ENCODE measurements around the gene MLLT6. TPM values are rescaled to one million over a fixed set of nuclear protein-coding genes. Genes with fewer than 3 reads are reported as not detected.

The MLLT6 gene
- polyA plus RNA-seq, 1 donor = 81.8 TPM

DNA sequence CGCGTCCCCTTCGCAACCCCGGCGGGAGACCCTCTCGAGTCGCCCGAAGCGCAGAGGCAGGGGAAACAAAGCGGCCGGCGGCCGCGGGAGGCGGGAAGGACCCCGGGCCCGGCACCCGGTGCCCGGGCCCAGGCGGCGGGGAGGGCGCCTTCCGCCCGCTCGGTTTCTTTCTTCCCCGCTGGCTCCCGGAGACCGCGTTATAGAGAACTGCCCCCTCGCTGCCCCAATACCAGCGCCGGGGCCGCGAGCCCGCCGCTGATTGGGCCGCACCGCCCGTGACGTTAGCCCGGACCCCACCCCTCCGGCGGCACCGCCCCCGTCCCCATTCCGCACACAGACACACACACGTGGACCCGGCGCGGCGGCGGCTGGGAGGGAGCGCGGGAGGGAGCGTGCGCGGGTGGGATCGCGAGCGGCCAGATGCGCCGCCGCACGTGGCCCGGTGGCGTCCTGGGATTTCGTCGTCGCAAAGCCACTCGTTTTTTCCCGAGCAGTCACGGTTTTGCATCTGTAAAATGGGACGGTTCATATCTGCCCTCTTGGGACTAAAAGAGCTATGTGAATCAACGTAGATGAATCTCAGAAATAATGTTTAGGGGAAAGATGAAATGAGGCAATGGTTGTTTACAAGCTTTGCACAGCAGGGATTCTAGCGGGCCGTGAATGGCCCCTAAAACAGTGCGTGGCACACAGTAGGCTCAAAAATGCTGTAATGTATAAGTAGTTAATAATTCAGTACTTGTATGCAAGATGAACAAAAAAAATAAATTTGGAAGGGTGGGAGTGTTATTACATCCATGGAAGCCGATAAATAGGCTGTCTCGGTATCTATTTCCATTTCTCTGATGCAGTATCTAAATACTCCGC is 30.1 kb upstream of the MLLT6 start, which contains the start of gene EPOP:
TSS of gene EPOP (minus strand) at position 209 of the 867 bp plus-strand sequence. CDS start 462 bp downstream, outside the sequence.
- peak; percentile 78 for DNase-seq

DNA sequence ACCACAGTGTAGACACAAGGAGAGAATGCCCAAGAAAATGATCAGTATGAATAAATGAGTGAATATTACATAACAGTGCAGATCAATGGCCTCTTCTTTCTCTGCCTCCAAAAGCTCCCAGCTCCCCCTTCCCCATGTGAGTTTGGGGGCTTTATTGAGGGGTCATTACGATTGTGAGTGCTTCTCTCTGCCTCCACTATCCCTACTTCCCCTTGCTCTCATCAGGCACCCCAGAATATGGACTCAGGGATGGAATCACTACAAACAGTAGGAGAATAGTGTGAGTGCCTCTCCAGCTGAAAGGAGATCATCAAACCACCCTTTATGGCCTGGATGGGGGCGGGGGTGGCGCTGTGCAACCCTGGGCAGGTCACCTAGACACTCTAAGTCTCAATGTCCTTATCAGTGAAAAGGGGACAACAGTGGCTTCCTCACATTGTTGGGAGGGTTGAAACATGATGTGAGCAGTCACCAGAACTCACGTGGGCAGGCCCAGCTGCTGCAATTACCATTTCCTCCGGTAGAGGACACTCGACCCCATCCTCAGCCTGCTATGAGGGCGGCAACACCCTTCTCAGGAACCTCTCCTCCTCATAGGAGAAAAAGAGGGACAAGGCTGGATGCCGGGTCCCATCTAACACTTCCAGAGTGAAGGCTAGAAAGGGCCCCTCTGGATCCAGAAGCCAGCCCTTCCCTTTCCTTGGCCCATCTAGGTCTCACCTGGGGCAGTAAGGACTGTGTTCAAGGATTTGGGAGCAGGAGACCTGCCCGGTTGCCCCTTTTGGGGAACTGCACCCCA is 28.2 kb upstream of the MLLT6 start:
- peak; percentile 84 for DNase-seq

DNA sequence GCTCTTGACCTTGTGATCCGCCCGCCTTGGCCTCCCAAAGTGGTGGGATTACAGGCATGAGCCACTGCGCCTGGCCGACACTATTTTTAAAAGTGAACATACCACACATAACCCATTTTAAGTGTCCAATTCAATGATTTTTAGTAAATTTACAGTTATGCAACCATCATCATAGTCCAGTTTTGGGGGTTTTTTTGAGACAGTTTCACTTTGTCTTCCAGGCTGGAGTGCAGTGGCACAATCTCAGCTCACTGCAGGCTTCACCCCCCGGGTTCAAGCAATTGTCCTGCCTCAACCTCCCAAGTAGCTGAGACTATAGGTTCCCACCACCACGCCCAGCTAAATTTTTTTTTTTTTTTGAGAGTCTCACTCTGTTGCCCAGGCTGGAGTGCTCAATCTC is 27.3 kb upstream of the MLLT6 start:
- DNase-seq = no peak

DNA sequence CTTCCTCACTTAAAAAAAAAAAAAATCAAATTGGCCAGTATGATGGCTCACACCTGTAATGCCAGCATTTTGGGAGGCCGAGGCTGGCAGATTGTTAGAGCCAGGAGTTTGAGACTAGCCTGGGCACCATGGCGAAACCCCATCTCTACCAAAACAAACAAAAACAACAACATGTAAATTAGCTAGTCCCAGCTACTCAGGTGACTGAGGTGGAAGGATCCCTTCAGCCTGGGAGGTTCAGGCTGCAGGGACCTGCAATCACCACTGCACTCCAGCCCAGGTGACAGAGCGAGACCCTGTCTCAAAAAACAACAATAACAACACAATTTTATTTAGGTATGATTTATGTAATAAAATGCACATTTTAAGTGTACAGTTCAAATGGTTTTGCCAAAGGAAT is 24.0 kb upstream of the MLLT6 start:
- no peak for DNase-seq

DNA sequence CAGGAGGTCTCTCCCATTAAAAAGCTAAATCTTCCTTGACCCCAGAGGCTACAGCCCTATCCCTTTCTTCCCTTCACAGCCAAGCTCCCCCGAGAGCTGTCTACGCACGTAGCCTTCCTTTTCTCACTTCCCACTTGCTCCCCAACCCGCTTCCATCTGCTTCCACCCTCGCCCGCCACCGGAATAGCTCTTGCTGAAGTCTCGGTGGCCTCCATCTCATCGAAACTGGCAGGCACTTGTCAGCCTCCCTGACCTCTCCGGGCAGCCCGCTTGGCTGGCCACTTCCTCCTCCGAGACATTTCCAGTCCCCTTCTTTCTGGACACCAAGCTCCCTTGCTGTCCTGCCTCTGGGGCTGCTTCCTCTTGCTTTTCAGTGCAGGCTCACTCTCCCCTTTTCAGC is 19.6 kb upstream of the MLLT6 start:
- no peak for DNase-seq

DNA sequence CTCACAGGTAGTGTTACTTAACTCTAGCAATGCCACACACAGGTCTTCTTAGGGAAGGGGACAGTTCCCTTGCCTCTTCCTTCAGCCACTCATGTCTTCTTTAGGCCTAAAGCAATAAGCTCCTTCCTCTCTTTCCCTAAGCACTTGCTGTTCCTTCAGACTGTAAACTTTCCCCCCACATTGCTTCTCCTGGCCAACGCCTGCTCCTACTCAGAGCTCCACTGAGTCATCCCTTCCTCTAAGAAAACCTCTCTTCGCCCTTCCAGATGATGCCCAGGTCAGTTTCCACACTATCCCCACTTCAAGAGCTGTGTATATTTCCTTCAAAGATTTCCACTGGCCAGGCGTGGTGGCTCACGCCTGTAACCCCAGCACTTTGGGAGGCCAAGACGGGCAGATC is 17.8 kb upstream of the MLLT6 start:
- no peak for DNase-seq

DNA sequence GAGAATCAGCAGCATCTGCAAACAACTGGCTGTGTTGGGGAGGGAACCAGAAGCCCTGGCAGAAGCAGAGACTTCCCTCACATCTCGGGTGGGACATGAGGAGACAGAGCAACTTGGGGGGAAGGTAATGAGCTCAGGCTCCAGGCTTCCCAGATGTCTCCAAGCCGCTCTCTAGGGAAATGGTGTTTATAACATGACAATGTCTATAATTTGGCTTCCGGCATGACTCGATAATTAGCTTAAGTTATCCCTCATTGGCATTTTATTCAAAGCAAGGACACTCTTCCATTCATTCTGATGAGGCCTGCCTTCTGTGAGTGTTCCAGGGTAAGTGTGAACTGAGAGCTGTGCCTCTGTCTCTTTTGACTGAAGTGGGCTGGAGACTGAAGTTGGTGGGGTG is 14.7 kb upstream of the MLLT6 start:
- DNase-seq = no peak

DNA sequence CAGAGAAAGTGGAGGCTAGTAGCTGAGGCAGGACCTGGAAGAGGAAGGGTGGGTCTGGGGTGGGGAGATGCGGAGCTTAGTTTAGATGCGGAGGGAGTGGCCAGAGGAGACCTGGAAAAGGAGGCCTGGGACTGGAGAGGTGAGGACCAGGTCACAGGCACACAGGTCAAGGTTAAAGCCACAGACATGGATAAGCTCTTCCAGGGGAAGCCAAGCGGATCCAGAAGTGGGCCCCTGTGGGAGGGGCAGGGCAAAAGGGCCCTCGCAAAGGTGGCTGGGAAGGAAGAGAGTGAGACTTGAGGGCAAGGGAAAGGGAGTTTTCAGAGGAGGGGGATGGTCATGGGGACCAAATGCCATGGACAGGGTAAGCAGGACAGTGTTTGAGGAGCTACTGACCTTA is 13.9 kb upstream of the MLLT6 start:
- no peak for DNase-seq

DNA sequence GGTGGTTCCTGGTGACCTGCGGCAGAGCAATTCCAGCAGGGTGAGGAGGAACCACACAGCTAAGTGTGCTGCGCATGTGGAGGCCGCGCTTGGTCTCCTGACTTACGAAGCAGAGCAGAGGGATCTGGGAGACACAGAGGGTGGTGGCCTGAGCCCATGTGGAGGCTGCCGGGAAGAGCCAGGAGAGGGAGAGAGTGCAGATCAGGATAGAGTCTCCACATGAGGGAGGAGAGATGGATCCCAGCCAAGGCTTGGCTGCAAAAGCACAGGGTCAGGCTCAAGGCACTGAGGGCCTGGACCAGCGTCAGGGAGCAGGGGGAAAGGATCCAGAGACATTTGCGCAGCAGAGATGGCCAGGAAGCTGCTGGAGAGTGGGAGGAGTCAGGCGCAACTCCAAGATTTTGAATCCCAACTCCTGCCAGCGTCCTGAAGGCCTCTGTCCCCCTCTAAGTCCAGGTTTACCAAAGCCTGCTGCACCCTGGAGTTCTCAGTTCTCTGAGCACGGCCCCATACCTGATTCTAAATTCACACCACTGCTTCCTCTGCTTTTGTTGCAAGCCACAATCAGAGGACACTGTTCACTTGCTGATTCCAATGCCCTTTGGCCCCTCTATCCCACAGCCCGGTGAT is 11.3 kb upstream of the MLLT6 start:
- peak; percentile 92 for DNase-seq

DNA sequence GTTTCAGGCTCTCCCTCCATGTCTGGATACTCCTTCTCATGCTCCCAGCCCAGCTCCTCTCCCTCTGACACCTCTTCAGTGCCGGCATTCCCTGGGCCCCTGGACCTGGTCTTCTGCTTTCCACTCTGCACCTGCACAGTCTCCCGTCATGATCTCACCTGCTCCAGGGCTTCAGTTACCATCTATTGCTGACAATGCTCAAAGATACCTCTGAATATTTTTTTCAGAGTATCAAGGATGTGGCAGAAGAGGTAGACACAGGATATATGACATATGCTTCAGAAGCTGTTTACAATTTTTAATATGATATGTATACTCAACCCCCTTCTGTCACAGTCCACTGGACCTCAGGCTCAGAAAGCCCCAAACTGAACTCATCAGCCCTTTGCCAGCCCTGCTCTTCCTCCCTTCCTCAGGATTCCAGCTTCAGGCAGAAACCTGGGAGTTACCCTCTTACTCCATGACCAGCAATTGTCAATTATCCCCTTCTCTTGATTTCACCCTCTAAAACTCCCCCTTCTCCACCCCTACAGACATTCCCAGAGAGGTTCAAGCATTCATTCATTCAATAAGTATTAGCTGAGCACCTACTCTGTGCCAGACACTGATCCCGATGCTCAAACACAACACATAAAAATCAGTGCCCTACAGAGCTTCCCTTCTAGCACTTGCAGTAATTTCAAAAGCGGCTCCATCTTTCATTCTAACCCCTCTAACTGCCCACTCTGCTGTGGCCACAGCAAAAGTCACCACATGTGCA is 7.8 kb upstream of the MLLT6 start:
- no peak for DNase-seq

DNA sequence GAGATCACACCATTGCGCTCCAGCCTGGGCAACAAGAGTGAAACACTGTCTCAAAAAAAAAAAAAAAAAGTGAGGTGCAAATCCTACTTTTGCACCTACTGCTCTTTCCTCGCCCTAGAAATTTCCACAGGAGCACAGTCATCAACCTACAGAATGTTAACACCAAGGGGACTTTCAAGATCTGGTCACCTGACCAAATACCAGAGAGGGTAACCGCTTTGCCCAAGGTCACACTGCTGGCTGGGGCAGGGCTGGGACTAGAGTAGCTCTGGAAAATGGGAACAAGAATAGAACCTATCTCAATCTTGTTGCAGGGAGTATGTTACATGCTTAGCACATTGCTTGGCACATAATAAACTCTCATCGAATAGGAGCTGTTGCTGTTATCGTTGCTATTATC is 6.3 kb upstream of the MLLT6 start:
- DNase-seq = no peak

DNA sequence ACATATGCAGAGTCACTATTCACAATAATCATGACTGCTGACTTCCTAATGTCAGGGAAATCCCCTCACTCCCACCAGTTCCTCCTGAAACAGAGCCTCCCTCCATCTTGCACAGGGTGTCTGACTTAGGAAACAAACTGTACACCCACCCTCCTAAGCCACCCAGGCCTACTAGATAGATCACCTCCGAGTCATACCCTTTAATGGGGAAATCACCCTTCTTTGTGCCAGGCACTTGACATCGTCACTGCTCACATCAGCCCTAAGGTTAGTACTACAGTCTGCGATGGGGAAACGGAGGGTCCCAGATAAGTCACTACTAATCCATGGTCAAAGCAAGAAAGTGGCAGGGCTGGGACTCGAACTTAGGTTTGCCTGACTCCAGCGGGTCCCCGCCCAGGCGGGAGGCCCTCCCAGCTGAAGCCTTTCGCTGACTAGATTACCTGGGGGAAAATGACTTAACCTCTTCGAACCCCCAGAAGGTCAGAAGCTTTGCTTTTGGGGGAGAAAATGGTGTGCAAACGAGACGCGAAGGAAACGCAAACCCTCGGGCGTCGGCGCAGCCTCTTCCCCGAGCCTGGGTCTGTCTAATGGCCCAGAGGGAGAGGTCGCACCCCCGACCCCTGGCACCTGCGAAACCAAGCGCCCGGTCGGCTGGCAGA is 3.4 kb upstream of the MLLT6 start:
- no peak for DNase-seq

DNA sequence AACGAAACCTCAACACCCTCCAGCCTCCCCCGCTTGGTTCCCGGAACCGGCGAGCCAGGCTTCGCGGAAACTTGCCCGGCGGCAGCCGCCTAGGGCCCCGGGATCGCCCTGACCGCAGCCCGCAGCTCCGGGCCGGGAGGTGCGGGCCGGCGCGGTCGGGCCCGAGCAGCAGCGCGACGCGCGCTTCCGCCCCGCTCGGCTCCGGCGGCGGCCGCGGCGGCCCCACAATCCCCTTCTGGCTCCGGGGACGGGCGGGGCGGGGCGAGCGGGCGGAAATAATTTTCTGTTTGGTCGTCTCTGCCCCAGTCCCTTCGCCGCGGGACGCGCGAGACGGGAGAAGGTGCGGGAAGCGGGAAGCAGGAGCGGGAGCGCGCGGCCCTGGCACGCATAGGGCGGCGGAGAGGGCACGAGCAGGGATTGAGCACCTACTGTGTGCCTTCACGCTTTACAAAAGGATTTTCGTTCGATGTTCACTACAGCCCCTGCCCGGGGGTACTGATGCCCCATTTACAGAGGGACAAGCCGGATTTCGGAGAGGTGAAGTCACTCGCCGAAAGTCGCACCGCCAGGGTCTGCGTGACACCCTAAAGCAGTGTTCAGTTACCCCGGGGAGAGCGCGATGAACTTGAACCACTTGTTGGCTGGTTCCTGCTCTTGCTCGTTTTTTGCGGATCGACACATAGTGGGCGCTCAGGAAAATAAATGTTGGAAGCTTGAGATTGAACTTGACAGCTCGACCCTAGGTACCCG is 2.7 kb upstream of the MLLT6 start:
- peak; percentile 91 for DNase-seq

DNA sequence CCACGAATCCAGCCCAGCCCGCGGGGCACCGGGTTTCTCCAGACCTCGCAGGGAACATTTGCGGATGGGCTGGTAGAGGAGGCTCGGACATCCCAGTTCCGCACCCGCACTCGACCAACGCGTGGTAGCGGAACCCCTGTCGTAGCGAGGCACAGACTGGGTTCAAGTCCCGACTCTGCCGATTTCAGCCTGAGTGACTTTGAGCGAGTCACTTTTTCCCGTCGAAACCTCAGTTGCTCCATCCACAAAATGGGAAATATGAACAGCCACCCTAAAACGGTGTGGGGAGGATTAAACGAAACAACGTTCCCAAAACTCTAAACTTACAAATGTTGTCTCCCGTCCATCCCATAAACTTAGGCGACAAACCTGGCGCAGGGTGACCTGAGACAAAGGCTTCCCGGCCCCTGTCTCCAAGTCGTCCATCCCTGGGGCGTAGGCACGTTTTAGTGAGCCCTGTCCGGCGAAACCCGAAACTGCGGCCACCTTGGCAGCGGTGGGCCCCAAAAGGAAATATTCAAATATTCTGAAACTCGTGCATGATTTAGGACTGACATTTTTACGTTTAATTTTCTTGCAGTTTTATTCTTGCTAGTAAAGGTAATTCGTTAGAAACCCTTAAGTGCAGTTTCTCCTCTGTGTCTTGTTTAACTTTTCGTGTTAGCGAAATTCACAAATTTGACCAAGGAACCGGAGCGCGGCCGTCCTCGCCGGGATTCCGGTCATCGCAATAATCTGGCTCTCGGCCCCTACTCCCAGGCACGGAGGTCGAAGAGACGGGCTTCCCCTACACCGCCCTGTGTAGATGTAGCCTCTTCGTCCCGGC is 1.9 kb upstream of the MLLT6 start:
- no peak for DNase-seq

DNA sequence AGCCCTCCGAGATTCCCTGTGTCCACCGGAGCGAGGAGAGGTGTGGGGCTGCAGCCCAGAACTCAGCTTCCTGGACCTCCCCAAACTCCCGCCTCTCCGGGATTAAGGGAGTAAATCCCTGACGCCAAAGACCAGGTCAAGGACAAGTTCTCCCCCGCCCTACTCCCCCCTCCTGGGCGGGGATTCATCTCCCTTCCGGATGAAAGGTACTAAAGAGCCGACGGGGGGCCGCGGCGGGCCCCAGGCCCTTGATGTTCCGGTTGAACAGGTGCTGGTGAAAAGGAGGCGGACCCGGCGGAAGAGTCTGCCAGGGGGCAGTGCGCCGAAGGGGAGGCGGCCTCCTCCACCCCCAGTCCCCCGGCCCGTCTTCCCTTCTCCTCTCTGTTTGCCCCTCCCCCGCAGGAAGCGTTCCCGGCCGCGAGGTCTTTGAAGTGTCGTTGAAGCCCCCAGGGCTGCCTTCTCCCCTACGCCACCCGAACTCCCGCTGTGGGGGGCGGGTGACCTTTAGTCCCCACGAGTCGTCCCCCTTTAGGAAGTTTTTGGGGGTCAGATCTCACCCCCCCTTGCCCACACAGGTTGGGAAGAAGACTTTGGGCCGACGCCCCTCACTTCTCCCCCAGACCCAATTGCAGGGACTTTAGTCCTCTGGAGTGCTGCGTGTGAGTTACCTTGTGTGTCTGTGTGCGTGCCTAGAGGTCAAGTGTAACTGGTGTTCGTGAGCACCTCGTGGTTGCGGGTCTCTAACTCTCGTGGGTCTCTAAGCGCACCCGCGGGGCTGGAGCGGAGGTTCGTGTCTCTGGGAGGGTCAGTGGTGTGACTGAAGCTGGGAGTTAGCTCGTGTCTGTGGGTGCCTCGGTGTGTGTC is 1.1 kb upstream of the MLLT6 start:
- peak; percentile 49 for DNase-seq

DNA sequence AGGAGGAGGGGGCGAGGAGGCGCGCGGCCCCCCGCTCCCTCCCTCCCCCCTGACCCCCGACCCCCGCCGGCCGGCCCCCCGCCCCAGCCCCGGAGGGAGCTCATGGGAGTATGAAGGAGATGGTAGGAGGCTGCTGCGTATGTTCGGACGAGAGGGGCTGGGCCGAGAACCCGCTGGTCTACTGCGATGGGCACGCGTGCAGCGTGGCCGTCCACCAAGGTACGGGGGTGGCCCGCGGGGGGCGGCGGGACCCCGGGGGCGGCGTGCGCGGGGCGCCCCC is 390 bp downstream of the MLLT6 start:
- DNase-seq = no peak

DNA sequence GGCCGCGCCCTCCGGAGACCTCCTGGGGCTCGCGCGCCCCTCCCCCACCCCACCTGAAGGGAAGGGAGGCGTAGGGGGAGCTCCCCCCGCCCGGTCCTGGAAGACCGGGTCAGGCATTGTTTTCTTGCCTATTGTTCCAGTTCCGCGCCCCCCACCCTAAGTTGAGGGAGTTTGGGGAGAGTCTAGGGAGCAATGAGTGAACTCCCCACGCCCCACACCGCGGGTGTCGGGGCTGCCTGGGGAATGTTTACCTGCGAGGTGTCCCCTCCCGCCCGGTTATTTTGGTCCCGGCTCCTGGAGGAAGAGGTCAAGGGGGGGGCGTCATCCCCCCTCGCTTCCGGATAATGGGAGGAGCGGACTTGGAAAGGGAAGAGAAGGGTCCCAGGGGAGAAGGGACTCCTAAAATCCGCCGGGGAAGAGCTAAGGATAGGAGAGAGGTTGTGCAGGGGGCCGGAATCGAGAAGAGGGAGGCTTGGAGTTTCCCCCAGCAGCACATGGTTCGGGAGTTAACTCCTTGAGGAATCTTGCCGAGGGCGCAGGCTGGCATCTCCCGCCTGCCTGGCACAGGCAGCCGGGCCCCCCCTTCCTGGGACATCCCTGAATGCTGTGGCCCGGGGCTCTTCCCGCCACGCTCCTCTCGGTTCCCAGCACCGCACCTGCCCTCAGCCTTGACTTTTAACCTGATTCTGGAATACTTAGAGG is 881 bp downstream of the MLLT6 start:
- DNase-seq = peak; percentile 51

DNA sequence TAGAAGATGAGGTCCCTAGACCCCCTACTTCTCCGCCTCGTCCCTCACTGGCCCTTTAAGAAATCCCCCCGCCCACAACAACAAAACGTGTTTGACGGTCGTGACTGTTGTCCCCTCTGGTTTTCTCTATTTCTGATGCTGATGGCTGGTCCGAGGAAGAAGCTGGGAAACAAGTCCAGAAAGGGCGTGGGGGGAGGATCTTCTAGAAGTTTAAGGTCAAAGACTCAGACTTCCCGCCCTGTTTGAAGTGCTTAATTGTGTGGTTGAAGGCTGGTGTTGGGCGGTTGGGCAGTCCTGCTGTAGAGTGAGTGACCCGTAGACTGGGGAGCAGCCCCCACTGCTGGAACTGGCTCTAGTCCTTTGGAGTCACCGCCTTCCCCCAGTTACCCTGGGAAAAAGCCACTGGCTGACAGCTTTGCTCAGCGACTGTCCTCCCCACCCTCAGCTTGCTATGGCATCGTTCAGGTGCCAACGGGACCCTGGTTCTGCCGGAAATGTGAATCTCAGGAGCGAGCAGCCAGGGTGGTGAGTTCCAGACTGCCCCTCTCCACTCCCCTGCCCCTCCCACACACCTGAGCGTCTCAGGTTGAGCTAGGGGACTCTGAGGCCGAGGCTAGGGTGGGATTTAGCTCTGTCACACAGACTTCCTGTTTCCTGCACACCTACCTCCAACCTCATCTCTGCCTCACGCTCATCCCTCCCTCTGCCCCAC is 1.6 kb downstream of the MLLT6 start:
- DNase-seq = no peak
